ENCODE data around the gene DAB2.

DAB2 gene

DNA sequence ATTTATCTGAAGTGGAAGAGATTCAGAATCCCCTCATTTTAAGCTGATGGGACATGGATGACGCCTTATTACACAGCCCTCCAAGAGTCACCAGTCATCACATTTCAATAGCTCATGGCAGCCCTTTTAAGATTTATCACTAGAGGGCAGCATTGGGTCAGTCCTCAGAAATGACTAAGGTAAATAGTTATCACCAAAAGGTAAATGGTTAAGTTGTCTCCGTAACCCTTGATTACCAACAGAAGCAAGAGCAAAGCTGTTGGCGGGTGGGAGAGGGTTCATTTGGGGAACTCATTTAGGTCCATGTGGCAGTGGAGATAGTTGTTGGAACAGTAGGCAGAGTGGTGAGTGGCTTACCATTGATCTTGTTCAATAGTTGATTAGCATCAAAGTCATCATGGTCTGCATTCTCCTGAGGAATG lies 48.5 kb downstream of the DAB2 start:
- intact Hi-C loops (cut with micrococcal nuclease): loop anchor here (1.0 to 10.0 kb wide), 3 partner anchors 162 to 194 kb away; partner anchors contain the start of gene FYB1
- no peaks in the 10 kb centered on the region for H3K4me1 Mint-ChIP-seq (ENCODE audit: low read depth)

DNA sequence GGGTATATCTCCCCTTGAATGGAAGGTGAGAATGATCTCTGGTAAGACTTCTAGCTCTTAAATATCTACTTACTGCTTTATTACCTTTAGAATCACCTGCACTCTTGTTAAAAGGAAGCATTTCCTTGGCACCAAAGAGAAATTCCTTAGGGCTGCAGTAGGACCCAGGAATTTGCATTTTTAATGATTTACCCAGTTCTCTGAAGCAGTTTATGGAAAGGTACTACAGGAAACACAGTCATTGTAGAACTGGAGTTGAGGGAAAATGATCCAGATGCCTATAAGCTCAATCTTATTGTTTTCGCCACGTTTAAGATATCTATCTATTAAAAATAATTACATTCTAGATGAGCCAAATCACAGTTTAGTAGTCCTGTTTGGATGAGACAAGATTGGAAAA lies 51.0 kb downstream of the DAB2 start:
- Mint-ChIP-seq H3K9me3 (no peaks in the 10 kb centered on the region), H3K27ac (no peak overlapping the region), H3K36me3 (ENCODE audit: low read depth) (peaks cover 85% of the 10 kb centered on the region), H3K27me3 (no peaks in the 10 kb centered on the region), H3K4me1 (ENCODE audit: low read depth) (no peaks in the 10 kb centered on the region), H3K4me3 (no peak overlapping the region)
- intact Hi-C loops (cut with micrococcal nuclease): loop anchor here (10.0 kb wide), 1 partner anchor 159 kb away; the partner anchor contains the start of gene FYB1

More for the DNA sequence above, 48.5 kb downstream of the DAB2 start:
- H3K27ac Mint-ChIP-seq: no peak overlapping the region
- no peaks in the 10 kb centered on the region for H3K27me3 Mint-ChIP-seq
- no peaks in the 10 kb centered on the region for H3K9me3 Mint-ChIP-seq
- peaks cover 98% of the 10 kb centered on the region for H3K36me3 Mint-ChIP-seq (ENCODE audit: low read depth)
- H3K4me3 Mint-ChIP-seq: no peak overlapping the region

DNA sequence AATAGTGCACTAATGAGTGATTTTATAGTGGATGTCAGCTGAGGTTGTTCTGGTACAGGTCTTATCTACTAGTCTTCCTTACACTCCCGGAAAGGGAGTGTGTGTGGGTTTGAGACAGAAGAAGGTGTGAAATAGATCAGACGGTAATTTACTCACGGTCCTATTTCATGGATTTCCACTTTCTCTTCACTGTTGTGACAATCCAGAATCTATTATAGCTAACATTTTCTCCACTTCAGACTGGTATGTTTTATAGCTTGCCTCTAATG lies 53.5 kb downstream of the DAB2 start:
- intact Hi-C loops (cut with micrococcal nuclease): loop anchor here (10.0 kb wide), 1 partner anchor 156 kb away; the partner anchor contains the start of gene FYB1
- Mint-ChIP-seq H3K4me1 (ENCODE audit: low read depth) (no peaks in the 10 kb centered on the region), H3K27me3 (no peaks in the 10 kb centered on the region), H3K36me3 (ENCODE audit: low read depth) (peaks cover 60% of the 10 kb centered on the region), H3K9me3 (no peaks in the 10 kb centered on the region), H3K4me3 (no peak overlapping the region), H3K27ac (no peak overlapping the region)

DNA sequence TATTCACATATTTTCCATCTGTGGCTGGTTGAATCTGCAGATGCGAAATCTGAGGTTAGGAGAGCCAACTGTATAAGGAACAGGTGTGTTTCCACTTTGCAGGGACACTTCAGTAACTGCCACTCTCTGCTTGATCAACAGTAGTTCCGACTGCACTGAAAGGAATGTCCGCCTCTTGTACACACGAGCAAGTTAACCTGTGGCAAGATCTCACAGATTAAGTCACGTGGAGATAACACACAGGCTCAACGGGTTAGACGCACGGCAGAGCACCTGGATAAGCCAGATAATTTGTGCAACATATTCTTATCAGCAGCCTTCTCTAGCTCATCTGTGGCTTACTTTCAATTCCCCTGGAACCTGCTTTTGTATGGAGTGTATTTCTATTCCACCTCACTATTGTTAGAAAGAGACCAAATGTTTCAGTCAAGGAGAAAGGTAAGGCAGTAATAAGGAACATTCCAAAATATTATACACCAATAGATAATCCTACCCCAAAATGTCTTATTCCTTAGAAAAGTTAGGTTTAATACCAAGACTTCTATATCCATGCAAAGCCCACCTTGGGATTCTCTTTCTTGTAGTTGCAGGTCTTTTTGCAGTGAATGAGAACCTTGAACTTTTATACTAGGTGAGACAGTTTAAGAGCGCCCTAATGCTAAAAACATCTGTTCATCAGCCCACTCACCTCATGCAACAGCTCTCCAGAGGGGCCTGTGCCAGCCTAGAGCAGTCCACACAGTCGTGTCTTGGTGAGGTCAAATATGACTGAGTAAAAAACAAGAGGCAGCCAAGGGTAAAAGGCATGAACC lies 54.0 kb downstream of the DAB2 start:
- peaks cover 55% of the 10 kb centered on the region for H3K36me3 Mint-ChIP-seq (ENCODE audit: low read depth)
- H3K4me1 Mint-ChIP-seq (ENCODE audit: low read depth): no peaks in the 10 kb centered on the region
- H3K27ac Mint-ChIP-seq: no peak overlapping the region
- H3K27me3 Mint-ChIP-seq: no peaks in the 10 kb centered on the region
- intact Hi-C loops (cut with micrococcal nuclease): loop anchor here (10.0 kb wide), 1 partner anchor 156 kb away; the partner anchor contains the start of gene FYB1
- H3K9me3 Mint-ChIP-seq: no peaks in the 10 kb centered on the region
- H3K4me3 Mint-ChIP-seq: no peak overlapping the region

DNA sequence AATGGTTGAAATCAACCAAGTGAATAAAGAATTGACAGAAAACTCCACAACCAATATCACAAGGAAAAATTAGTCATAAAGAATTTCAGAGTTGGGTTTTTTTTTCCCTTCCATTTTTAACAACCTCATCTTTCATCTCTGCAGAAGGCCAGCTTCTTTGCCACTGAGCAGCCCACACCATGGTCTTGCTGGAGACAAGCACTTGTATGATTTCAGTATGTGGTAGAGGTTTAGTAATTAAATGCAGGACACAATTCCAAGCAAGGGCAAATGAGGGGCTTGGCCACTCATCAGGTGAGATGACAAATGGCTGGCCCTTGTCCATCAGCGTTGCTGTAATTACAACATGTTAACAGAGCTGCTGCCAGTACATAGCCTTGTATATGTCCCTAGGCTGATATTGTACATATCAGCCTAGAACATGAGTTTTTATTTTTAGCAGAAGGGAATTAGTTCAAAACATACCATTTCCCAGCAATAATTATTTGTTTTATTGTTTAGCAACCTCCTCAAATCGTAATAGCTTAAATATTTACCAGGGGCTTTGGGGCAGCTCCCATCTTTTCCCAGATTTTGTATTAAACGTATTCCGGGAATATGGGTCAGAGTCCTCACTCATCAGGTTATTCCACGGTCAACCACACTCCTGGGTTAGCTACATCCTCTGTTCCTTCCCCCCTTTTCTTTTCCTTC lies 55.5 kb downstream of the DAB2 start:
- Mint-ChIP-seq H3K4me3 (no peak overlapping the region), H3K9me3 (no peaks in the 10 kb centered on the region), H3K4me1 (ENCODE audit: low read depth) (no peaks in the 10 kb centered on the region), H3K27ac (no peak overlapping the region), H3K27me3 (no peaks in the 10 kb centered on the region), H3K36me3 (ENCODE audit: low read depth) (peaks cover 40% of the 10 kb centered on the region)
- intact Hi-C loops (cut with micrococcal nuclease): no loop called here

DNA sequence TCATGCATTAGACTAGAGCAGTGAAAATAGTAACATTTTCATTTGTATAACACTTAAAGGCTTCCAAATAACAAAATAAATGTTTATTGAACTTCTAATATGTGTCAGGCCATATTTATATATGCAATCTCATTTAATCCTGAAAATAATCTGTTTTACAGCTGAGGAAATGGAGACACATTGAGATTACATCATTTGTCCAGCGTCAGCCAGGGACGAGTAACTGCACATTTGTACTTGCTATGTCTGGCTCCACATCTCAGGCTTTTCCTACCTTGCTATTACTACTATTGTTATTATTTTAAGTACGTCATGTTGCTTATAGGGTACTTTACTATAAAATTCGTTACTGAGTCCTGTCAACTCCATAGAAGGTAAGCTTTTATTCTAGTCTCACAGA lies 56.7 kb downstream of the DAB2 start:
- Mint-ChIP-seq H3K4me1 (ENCODE audit: low read depth) (no peaks in the 10 kb centered on the region), H3K4me3 (no peak overlapping the region)

DNA sequence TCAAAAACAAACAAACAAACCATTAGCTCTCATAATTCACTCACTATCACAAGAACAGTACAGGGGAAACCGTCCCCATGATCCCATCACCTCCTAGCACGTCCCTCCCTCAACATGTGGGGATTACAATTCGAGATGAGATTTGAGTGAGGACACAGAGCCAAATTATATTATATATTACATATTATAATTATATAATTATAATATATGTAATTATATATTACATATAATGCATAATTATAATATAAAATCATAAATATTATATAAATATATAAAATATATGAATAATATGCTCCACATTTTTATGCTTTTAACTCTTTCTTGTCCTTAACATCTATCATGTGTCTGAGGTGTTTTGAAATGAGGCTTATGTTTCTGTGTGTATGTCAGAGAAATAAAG lies 57.1 kb downstream of the DAB2 start:
- Mint-ChIP-seq H3K9me3 (no peaks in the 10 kb centered on the region), H3K36me3 (ENCODE audit: low read depth) (peaks cover 24% of the 10 kb centered on the region), H3K4me1 (ENCODE audit: low read depth) (no peaks in the 10 kb centered on the region), H3K4me3 (no peak overlapping the region), H3K27ac (no peak overlapping the region), H3K27me3 (no peaks in the 10 kb centered on the region)
- intact Hi-C loops (cut with micrococcal nuclease): no loop called here

More for the DNA sequence above, 56.7 kb downstream of the DAB2 start:
- no peaks in the 10 kb centered on the region for H3K27me3 Mint-ChIP-seq
- H3K27ac Mint-ChIP-seq: no peak overlapping the region
- intact Hi-C loops (cut with micrococcal nuclease): no loop called here
- peaks cover 28% of the 10 kb centered on the region for H3K36me3 Mint-ChIP-seq (ENCODE audit: low read depth)
- H3K9me3 Mint-ChIP-seq: no peaks in the 10 kb centered on the region

DNA sequence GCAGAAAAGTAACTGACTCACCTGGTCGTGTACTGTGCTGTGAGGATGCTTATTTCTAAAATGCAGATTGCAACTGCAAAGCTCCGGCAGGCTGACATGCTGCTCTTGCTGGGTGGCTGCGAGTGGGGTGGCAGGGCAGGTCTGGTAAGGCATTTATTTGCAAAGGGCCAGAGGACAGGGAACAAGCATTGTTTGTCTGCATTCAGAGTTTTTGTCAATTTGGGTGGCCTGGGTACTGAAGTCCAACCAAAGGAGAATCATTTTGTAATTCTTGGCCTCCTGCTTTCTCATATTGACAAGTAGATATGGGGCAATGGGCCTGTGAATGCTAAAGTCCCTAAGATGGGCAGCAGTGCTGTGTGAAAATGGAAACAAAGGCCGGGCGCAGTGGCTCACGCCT lies 60.4 kb downstream of the DAB2 start, which contains the start of gene C9:
Gene C9 (minus strand): TSS at position 129 of the 400 bp plus-strand sequence. CDS start 31 bp downstream, at position 98.
- Mint-ChIP-seq H3K4me3 (no peak within 1 kb of the TSS), H3K27ac (no peak within 1 kb of the TSS), H3K9me3 (no peaks in the 10 kb centered on the region), H3K27me3 (no peaks in the 10 kb centered on the region), H3K36me3 (ENCODE audit: low read depth) (no peaks in the 10 kb centered on the region), H3K4me1 (ENCODE audit: low read depth) (peaks cover 6% of the 10 kb centered on the region)
- intact Hi-C loops (cut with micrococcal nuclease): no loop called here

DNA sequence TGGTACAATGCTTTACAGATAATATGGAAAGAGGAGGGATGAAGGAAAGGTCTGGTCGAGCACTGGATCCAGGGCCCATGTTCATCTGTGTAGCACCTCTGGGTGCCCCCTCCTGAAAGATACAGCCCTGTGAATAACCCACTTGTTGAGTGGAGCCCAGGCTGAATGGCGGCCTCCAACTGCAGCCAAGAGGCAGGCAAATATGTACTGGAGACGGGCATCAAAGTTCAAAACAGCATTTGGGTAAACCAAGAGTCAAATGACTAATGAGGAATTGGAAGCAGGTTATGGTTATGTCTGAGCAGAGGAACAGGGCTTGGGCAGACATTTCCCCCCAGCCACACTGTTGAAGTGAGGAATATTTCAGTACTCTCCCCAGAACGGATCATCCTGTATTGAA lies 61.6 kb downstream of the DAB2 start:
- Mint-ChIP-seq H3K9me3 (no peaks in the 10 kb centered on the region), H3K4me1 (ENCODE audit: low read depth) (peaks cover 6% of the 10 kb centered on the region), H3K4me3 (no peak overlapping the region), H3K36me3 (ENCODE audit: low read depth) (no peaks in the 10 kb centered on the region), H3K27ac (no peak overlapping the region), H3K27me3 (no peaks in the 10 kb centered on the region)
- intact Hi-C loops (cut with micrococcal nuclease): no loop called here

DNA sequence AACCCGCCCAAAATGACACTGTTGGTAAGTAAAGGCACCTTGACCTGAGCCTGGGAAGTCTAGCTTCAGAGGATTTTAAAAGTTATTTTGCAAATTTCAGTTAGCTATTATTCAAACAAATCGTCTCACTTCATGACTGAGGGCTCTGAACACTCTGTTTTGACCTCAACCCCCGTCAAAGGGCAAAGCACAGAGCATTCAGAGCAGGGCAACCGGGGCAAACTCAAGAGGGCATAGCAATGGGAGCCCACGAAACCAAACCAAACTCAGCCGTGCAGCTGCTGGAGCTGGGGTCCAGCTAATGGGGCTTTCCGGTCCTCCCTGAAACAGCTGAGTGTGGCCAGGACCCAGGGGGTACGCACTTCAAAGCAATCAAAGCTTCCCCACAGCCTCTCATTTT lies 62.1 kb downstream of the DAB2 start:
- Mint-ChIP-seq H3K4me3 (no peak overlapping the region), H3K9me3 (no peaks in the 10 kb centered on the region), H3K27me3 (no peaks in the 10 kb centered on the region), H3K36me3 (ENCODE audit: low read depth) (no peaks in the 10 kb centered on the region), H3K4me1 (ENCODE audit: low read depth) (peaks cover 6% of the 10 kb centered on the region), H3K27ac (no peak overlapping the region)
- intact Hi-C loops (cut with micrococcal nuclease): no loop called here

DNA sequence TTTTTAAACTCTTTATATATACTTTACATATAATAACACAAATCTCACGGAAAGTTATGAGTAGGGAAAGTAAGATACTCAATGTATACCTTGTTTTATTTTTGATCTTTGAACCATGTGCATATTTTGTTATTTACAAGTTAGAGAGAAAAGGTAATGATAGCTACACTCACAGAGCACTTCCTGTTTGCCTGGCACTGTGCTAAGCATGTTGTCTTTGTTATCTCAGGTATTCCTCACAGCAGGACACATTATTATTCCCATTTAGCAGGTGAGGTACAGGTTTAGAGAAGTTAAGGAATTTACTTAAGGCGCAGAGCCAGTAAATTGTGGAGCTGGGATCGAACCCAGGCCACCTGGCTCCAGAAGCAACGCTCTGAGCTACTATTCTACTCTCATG lies 63.5 kb downstream of the DAB2 start:
- Mint-ChIP-seq H3K4me3 (no peak overlapping the region), H3K36me3 (ENCODE audit: low read depth) (no peaks in the 10 kb centered on the region), H3K9me3 (no peaks in the 10 kb centered on the region), H3K4me1 (ENCODE audit: low read depth) (peaks cover 6% of the 10 kb centered on the region), H3K27ac (no peak overlapping the region), H3K27me3 (no peaks in the 10 kb centered on the region)
- intact Hi-C loops (cut with micrococcal nuclease): no loop called here

DNA sequence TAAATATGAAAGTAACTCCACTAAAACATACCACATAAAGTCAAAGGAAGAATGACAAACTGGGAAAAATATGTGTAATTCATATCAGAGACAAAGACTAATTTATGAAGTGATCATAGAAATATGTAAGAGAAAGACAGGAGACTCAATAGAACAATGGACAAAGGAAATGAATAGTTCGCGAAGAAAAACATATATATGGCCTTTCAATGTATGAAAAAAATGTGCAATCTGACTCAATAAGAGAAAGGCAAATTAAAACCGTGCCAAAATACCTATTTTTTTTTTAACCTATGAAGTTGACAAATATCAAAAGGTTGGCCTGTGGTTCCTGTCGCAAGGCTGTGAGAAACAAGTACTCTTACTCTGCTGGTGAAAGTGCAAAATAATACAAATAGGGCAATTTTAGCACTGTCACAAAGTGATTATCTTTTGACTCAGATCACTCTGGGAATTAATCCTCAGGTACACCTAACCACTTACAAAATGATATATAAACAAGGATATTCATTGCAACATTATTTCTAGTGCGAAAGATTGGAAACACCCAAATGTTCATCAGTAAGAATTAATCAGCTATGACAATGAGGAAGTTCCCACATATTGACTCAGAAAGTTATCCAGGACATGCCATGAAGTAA lies 64.2 kb downstream of the DAB2 start:
- no peak overlapping the region for H3K4me3 Mint-ChIP-seq
- intact Hi-C loops (cut with micrococcal nuclease): no loop called here
- no peak overlapping the region for H3K27ac Mint-ChIP-seq
- no peaks in the 10 kb centered on the region for H3K27me3 Mint-ChIP-seq
- no peaks in the 10 kb centered on the region for H3K9me3 Mint-ChIP-seq
- H3K4me1 Mint-ChIP-seq (ENCODE audit: low read depth): peaks cover 6% of the 10 kb centered on the region
- no peaks in the 10 kb centered on the region for H3K36me3 Mint-ChIP-seq (ENCODE audit: low read depth)

DNA sequence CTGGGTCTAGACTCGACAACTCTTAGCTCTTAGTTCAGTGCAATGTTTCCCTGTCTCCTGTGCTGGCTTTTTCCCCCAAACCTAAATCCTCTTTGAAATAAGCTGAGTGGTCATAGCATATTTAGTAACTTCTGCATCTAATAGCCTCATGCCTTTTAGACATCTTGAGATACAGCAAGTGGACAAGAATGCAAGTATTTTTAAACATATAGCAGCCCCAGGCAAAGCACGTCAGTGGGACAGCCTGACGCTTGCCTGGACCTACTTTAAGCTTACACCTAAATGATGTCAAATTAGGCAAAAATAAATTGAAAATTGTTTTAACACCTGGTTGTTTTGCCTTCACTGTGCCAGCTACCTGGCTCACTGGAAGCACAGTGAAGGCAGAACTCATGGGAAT lies 68.5 kb downstream of the DAB2 start:
- no peaks in the 10 kb centered on the region for H3K27me3 Mint-ChIP-seq
- no peak overlapping the region for H3K4me3 Mint-ChIP-seq
- intact Hi-C loops (cut with micrococcal nuclease): no loop called here
- H3K4me1 Mint-ChIP-seq (ENCODE audit: low read depth): peaks cover 6% of the 10 kb centered on the region
- H3K36me3 Mint-ChIP-seq (ENCODE audit: low read depth): no peaks in the 10 kb centered on the region
- no peak overlapping the region for H3K27ac Mint-ChIP-seq
- H3K9me3 Mint-ChIP-seq: peaks cover 20% of the 10 kb centered on the region

DNA sequence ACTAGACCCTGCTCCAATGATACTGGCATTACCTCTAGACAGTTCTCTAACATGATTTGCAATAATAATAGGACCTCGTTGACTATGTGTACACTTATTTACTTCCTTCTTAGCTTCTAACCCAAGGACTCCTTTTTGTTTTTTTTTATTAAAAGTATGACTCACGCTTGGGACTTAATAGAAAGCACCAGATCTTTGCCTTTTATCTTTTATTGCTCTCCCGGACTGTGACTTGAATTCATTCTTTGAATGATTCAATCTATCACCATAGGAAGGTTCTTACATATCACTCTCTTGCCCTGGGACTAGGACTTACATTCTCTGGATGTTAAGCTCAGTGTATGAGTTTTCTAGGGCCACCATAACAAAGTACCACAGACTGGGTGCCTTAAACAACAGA lies 69.5 kb downstream of the DAB2 start:
- Mint-ChIP-seq H3K4me3 (no peak overlapping the region), H3K36me3 (ENCODE audit: low read depth) (no peaks in the 10 kb centered on the region), H3K9me3 (peaks cover 29% of the 10 kb centered on the region)

More for the DNA sequence above, 69.5 kb downstream of the DAB2 start:
- Mint-ChIP-seq H3K4me1 (ENCODE audit: low read depth) (no peaks in the 10 kb centered on the region), H3K27ac (no peak overlapping the region), H3K27me3 (no peaks in the 10 kb centered on the region)
- intact Hi-C loops (cut with micrococcal nuclease): no loop called here

Measured in dendritic cell treated with granulocyte-macrophage colony-stimulating factor and Interleukin-4, amounts not matched to agents 40 ng/mL and 50 ng/mL, for 4 days (primary cell).